CD1c-positive myeloid dendritic cell (primary cell): ENCODE data around the gene EMP3.
"Not testable (repeated sequence)": the region's sequence is repeated elsewhere in the genome, so short reads cannot be mapped to it uniquely, and the experiment has no call there.

Experiments
- DNase-seq: peaks from one replicate; pipeline ENCODE4 v3.0.0-alpha.2; 2016; ENCODE audit errors: extremely low spot score

EMP3 gene, protein sequence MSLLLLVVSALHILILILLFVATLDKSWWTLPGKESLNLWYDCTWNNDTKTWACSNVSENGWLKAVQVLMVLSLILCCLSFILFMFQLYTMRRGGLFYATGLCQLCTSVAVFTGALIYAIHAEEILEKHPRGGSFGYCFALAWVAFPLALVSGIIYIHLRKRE

DNA sequence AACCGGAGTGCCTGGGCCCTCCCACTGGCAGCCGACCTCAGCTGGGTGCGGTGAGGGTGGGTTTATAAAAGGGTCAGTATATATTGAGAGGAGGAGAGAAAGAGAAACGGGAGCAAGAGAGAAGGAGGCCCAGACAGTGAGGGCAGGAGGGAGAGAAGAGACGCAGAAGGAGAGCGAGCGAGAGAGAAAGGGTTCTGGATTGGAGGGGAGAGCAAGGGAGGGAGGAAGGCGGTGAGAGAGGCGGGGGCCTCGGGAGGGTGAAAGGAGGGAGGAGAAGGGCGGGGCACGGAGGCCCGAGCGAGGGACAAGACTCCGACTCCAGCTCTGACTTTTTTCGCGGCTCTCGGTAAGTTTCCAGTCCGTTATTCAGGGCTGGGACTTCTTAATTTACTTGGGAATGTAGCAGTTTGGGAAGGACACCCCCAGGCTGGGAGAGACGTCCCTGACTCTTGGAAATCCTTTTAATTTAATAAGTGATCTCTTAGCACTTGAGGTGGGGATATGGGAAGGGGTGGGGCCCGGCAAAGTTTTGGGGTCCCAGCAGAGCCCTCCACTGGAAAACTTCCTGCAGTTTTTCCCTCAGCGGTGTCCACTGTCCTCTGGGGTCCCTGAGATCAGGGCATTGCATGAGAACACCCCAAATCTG, at the start of gene EMP3:
TSS of gene EMP3 (plus strand) at position 288 of the 646 bp plus-strand sequence. CDS start 1,293 bp downstream, outside the sequence.
- peak; percentile 70 for DNase-seq

DNA sequence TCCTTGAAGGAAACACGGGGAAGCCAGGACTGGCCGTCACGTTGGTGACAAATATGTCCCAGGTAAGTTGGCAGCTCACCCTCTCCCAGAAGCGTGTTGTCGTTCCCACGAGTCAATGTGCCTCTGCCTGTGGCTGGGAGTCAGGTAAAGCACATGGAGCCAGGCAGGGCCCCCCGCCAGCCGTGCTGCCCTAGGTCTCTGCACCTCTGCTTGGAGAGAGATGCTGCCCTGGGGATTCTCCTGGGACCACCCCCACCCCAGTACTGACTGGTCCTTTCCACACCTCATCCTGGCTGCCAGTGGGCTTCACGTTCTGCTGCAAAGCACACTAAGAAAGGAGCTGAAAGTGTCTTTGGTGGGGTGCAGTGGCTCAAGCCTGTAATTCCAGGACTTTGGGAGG, 45.6 kb upstream of the EMP3 start:
- no peak for DNase-seq

DNA sequence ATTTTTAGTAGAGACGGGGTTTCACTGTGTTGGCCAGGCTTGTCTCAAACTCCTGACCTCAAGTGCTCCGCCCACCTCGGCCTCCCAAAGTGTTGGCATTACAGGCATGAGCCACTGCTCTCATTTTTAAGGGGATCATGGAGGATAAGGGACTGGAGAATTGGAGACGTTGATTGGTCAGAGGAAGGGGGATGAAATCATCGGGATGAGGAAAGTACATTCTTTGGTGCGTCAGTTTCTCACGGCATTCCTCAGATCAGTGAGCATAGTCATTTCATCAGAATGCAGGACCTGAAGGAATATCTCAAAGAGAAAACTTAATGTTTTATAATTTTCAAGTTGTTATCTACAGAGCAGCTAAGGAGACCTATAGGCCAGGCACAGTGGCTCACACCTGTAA, 41.4 kb upstream of the EMP3 start:
- no peak for DNase-seq

DNA sequence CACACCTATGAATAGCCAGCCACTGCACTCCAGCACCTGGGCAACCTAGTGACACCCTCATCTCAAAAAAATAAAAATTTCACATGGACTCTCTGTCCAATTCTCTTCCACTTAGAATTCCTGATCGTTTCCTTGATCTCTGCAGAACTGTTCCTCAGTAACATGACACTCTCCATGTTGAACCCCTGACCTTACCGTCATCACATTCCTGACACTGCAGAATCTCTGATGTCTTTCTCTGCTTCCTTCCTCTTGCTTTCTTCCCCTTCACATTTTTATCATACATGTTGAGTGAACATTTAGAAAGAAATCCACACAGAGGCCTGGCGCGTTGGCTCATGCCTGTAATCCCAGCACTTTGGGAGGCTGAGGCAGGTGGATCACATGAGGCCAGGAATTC, 40.5 kb upstream of the EMP3 start:
- DNase-seq = no peak

DNA sequence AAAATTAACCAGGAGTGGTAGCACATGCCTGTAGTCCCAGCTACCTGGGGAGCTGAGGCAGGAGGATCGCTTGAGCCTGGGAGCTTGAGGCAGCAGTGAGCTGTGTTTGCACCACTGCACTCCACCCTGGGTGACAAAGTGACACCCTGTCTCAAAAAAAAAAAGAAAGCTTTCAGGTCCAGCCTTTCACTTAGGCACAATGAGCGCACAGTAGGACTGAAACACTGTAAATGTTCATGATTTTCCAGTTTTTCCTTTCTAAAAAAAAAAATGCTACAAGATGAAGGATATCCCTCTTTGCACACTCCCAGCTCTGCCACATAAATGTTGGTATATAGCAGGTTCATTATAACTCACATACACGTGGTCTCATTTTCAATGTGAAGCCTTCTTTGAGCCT, 37.6 kb upstream of the EMP3 start:
- DNase-seq = no peak

DNA sequence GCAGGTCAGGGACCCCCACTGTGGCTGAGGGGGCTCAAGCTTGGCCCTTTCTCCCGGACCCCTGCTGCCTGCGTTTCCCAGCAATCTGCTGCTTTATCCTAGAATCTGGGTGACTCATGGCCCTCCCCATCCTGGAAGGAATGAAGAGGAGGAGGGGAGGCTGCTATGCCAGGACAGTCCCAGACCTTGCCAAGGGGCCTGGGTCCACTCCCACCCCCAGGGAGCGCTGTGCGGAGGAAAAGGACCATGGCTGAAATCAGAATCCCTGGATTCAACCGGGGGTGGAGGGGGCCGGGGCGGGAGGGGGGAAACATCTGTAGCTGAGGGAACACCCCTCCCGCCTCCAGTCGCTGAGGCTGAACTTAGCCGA, 35.0 kb upstream of the EMP3 start:
- DNase-seq = no peak

DNA sequence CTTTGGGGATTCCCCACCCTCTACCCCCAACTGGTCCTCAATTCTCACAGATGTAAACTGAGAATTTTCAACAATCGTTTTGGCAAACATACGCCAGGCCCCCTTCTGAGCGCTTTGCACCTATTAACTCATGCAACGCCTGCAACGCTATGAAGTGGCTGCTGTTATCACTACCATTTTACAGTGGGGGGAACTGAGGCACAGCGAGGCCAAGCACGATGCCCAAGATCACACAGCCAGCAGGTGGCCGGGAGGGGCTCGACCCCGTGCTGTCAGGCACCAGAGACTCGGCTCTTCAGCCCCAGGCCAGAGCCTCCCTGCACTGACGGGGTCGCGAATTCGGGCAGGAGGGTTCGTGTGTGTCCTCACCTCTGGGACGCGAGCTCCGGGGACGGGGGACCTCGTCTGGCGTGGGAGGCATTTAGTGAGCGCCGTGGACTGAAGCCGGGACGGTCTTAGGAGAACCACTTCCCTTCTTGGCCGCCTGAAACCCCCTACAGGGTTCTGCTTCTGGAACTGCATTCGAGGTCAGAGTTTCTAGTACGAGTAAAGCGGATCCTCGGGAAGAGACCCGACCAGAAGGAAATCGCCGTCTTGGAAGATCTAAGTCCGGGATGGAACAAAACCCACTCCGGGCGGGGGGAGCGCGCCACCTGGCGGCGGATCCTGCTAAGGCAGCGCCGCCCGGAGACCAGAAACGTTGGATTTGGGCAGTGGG, 34.4 kb upstream of the EMP3 start:
- peak; percentile 78 for DNase-seq

DNA sequence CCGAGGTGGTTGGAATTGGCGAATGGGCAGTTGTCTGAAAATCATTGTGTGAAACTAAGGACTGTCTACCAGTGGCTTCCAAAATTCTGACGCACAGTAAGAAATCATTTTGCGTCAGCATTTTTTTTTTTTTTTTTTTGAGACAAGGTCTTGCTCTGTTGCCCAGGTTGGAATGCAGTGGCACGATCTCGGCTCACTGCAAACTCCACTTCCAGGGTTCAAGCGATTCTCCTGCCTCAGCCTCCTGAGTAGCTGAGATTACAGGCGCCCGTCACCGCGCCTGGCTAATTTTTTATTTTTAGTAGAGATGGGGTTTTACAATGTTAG, 33.9 kb upstream of the EMP3 start:
- DNase-seq = not testable (repeated sequence)

DNA sequence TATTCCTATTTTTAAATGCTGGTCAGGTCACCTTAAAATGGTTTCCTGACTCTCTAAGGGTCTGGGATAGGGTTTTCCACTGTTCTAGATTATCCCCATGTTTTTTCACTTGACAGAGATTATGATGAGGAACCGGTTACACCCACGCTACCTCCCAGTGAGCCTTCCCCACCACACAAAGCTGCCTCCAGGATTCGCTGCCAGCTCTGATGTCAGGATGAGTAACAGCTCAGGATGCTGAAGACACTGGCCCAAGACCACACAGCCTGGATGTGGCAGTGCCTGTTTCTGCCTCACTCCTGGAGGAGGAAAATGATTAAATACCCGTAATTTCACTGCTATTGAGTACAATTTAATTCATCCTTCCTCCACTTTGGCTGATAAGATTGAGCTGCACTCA, 32.6 kb upstream of the EMP3 start:
- DNase-seq = peak; percentile 21

DNA sequence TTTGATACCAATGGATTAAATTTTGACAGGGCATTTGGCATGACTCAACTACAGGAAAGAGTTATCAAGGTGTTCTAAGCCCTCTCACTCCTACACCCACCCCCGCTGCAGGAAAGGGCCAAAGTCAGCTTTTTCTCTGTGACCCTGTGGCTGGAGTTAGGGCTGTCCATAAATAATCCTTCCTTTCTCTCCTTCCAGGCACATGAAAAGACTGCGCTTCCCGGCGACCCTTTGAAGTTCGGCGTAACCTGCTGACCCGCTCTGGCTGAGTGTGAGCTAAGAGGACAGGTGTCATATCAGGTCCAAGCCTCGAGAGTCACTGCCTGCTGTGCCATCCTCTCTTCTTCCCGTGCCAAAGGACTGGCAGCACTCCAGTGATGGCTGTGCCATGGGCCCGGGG, 29.9 kb upstream of the EMP3 start:
- no peak for DNase-seq

DNA sequence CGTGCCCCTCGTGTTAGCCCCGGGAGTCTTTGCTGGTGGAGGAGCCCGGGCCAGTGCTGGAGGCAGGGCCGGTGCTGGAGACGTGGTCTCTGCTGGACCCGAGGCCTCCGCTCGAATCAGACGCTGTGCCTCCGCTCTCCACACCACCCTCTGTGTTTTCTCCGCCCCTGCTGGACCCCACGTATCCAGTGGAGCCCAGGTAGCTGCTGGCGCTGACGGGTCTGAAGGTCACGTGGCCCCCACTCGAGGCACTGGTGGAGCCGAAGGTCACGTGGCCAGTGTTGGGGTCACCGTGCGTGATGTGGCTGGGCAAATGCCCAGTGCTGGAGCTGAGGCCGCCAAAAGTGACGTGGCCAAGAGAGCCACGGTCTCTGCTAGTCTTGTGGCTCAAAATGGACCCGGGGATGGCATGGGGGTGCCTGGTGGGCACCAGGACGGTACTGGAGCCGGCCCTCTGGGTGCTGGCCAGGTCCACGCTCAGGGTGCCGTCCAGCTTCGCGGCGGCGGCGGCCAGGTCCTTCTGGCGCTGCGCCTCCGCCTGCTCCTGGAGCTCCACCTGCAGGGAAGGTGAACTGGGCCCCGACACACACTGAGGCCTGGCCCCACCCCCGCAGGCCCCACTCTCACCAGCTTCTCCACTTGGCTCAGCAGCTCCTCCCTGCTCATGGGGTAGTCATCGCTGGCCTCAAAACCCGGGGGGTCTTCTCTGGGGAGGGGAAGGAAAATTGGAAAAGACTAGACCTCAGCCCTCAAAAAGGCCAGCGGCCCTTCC, 28.2 kb upstream of the EMP3 start:
- no peak for DNase-seq

DNA sequence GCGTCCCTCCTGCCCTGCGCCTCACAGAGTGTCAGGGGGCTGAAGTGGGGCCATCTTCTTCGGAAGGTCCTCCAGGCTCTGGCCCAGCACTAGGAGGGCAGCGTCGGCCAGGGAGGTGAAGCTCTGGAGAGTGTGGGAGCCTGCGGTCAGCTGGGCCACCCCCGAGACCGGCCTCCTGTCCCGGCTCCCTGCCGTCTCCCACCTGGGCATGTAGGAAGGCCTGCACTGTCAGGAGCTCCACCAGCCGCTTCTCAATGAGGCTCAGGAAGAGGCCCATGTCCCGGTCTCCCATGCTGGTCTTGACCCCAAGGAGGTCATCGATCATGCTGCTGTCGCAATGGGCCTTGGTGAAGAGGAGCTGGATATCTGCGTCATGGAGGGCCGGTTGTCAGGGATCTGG, 27.4 kb upstream of the EMP3 start:
- DNase-seq = no peak

DNA sequence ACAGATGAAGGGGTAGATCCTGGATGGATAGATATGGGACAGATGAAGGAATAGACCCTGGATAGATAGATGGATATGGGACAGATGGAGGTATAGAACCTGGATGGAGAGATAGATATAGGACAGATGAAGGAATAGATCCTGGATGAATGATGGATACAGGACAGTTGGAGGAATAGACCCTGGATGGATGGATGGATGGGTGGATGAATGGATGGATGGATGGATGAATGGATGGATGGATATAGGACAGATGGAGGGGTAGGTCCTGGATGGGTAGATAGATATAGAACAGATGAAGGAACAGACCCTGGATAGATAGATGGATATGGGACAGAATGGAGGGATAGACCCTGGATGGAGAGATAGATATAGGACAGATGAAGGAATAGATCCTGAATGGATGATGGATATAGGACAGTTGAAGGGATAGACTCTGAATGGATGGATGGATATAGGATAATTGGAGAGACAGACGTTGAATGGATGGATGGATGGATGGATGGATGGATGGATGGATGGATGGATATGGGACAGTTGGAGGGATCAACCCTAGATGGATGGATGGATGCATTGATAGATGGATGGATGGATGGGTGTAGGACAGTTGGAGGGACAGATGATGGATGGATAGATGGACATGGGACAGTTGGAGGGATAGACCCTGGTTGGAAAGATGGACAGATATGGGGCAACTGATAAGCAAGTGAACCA, 23.3 kb upstream of the EMP3 start:
- no peak for DNase-seq

DNA sequence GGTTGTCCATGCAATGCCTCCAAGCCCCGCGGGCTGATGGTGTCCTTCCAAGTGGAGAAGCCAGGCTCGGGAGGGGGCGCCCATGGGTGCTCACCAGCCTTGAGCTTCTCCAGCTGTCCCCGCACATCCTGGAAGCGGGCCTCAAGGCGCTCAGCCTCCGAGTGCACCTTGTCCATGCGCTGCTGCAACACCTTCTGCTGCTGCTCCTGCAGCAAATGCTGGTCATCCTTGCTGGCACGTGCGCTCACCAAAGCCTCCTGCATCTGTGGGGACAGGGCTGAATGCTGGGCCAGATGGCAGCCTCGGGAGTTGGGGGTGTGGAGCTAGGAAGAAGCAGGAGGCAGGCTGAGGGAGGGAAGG, 22.8 kb upstream of the EMP3 start:
- no peak for DNase-seq

DNA sequence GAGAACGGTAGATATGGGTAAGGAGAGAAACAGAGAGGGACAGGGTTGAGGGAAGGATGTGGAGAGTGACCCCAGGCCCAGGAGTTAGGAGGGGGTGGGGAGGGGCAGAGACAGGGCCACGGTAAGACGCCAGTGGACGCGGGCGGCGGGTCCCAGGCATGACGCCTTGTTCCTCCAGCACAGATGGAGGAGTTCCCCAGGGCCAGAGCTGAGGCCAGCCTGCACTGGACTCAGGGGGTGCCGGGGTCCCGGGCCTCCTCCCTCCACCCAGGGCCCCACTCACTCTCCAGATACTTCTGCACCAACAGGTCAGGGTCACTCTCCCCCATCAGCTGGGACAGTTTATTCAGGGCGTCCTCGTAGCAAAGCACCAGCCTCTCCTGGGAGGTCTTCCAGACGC, 22.0 kb upstream of the EMP3 start:
- no peak for DNase-seq

DNA sequence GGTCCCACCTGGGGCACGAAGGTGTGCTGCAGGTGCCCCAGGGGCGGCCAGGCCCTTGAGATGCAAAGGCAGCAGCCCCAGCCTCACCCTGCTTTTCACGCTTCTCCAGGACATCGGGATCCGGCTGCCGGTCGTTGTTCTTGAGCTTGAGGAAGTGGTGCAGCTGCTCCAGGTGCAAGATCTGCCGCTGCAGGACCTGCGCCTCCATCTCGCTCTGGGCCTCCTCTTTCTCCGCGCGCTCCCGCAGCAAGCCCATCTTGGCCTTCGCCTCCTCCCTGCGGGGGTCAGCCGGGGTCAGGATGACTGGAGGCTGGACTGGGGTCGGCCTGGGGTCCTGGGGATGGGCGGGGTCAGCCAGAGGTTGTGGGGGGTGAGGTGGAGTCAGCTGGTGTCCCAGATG, 21.5 kb upstream of the EMP3 start:
- no peak for DNase-seq

DNA sequence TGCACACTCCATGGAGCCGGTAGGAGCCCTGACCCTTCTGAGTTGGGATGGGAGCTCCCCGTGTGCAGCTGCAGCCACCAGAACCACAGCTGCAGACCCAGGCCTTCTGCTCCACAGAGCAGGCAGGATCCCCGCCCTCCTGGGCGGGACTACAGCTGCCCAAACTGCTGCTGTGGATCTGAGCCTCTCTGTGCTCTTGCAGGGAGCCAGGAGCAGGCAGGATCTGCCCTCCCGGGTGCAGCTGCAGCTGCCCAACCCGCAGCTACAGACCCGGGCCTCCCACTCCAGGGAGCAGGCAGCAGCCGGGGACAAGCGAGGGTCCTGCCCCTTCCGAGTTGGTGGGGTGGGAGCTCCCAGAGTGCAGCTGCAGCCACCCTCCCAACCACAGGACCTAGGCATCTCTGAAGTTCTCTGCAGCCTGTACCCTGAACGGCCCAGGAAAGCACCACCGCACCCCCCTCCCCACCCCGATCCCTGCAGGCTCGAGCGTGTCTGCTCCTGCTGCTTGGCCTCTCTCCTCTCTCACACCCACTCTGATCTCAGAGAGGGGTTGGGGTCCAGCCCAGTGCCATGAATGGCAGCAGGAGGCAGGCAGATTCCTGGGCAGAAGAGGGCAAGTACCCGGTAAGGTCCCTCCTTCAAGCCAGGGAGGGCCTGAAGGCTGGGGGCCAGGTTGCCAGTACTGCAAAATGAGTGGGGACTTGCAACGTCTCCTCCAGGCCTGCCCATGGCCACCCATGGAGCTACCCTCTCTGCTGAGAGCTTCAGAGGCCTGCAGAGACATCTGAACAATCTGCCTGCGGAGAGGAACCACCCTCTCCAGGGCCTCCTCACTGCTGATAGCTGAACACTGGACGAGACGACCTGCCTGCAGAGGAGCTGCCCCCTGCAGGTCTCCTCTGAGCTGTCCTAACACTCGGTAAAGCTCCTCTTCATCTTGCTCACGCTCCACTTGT, 16.4 kb upstream of the EMP3 start:
- no peak for DNase-seq

DNA sequence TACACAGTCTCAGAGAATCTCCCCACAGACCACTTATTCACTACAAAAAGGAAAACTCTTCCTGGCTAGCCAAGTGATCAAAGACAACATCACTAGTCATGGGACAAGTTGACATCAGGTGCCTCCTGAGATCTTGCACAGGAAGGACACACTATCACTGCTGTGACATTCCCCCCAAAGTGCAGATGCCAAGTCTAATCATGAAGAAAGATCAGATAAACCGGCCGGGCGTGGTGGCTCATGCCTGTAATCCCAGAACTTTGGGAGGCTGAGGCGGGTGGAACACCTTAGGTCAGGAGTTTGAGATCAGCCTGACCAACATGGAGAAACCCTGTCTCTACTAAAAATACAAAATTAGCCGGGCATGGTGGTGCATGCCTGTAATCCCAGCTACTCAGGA, 15.6 kb upstream of the EMP3 start:
- DNase-seq = not testable (repeated sequence)

DNA sequence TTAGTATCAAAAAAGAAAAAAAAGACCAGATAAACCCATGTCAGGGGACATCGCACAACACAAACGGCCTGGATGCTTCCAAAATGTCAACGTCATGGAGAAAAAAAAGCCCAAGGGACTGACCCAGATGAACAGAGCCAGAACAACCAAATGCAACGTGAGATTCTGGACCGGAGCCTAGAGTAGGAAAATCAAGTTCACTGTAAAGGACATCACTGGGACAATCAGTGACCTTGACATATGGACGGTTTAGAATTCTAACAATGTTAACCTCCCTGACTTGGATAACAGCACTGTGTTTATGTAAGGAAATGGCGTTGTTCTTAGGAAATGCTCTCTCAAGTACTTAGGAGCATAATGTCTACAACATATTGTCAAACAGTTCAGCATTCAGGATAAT, 15.1 kb upstream of the EMP3 start:
- no peak for DNase-seq

DNA sequence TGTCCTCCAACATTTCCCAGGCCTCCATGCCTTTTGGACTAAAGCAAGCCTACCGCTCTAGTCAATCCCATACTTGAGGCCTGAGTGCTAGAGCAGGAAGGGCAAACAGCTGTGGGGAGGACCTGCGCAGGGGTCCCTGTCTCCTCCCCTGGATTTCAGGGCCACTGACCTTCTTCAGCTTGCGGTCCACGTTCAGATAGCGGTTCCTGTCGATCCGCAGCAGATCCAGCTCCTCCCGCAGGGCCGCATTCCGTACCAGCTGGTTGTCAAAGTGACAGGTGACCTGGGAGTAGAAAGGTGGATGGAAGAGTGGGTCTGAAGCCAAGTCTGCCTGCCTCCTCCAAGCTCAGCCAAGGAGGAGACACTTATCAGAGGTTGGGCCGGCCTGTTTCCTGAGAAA, 14.0 kb upstream of the EMP3 start:
- DNase-seq = no peak

DNA sequence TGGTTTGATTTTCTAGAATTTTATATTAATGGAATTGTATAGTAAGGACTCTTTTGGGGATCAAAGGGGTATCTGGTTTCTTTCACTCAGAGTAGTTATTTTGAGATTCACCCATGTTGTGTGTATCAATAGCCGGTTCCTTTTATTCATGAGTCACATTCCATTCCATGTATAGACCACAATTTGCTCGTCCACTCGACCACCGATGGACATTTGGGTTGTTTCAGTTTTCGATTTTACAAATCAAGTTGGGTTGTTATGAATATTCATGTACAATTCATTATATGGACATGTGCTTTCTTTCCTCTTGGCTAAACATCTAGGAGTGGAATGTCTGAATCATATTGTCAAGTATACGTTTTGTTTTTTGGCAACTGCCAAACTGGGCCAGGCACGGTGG, 9.6 kb upstream of the EMP3 start:
- DNase-seq = no peak
